GM19463 (cell line): Measurements from ENCODE around the gene OR1A2.
"Not testable (repeated sequence)": the region's sequence is repeated elsewhere in the genome, so short reads cannot be mapped to it uniquely, and the experiment has no call there.

Experiments
- ATAC-seq: cut with Tn5 transposase; IDR thresholded peaks from one replicate; pipeline ENCODE4 v1.9.1; 2021; ENCODE audit warnings: mild to moderate bottlenecking, moderate library complexity; ENCODE audit not compliant: unreplicated experiment

OR1A2 gene, protein sequence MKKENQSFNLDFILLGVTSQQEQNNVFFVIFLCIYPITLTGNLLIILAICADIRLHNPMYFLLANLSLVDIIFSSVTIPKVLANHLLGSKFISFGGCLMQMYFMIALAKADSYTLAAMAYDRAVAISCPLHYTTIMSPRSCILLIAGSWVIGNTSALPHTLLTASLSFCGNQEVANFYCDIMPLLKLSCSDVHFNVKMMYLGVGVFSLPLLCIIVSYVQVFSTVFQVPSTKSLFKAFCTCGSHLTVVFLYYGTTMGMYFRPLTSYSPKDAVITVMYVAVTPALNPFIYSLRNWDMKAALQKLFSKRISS

DNA sequence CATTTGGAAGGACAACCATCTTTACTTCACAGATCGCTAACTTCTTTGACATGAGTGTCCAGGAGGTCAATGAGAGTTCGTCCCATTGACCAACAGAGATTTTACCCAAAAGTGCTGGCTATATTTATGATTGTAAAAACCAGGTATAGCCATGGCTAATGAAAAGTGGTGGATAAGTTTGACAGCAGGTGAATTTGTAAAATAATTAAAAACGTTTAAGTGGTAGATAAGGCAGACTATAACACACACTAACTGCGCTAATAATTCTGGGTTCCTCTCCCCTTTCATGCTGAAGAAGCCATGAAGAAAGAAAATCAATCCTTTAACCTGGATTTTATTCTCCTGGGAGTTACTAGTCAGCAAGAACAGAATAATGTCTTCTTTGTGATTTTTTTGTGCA lies at the start of gene OR1A2:
OR1A2 (plus strand) TSS at position 301 of the 400 bp plus-strand sequence; CDS start at position 301, 0 bp downstream.
- ATAC-seq = no peak

DNA sequence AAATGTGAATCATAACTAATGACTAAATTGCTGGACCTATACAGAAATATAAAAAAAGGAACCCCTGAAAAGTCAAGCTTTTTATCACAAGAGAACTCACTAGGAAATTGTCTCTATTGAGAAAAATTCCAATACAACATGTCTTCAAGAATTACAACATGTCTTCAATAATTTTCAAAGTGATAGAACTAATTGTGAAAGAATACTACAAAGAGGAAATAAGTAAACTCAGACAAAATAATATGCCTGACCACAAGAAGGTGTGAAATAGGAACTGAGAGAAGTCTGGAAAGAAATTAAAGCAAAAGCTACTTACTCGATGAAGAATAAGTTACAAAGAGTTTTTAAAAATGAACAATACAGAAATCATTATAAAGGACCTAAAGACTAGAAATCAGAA lies 40.1 kb upstream of the OR1A2 start:
- ATAC-seq = no peak

- ATAC-seq = no peak
Measured at GRCh38 chr17:3167574-3167973, 29.7 kb upstream of the OR1A2 start.

DNA sequence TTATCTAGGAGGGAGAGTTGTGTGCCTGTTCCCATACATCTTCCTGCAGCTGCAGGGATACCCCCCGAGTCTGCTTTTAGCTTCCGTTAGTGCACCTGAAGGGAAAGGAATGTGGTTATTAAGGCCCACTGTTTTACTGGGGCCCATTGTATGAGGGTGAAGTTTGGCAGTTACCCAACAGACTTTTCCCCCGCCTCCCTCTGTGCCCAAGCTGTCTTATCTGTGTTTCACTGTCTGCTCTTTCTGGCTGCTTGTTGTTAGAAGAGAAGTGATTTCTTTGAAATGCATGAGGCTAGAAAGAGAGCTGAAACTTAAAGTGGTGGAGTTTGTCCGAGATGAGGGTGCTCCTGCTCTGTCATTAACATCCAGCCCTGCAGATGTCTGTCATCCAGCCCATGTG lies 7.4 kb upstream of the OR1A2 start:
- ATAC-seq = no peak

GRCh38 chr17:3207367-3207766 lies 10.0 kb downstream of the OR1A2 start, which contains the start of gene OR1A1:
TSS of gene OR1A1 (plus strand) at chr17:3207667. CDS start at chr17:3215621, 7,954 bp downstream.
- ATAC-seq = no peak

DNA sequence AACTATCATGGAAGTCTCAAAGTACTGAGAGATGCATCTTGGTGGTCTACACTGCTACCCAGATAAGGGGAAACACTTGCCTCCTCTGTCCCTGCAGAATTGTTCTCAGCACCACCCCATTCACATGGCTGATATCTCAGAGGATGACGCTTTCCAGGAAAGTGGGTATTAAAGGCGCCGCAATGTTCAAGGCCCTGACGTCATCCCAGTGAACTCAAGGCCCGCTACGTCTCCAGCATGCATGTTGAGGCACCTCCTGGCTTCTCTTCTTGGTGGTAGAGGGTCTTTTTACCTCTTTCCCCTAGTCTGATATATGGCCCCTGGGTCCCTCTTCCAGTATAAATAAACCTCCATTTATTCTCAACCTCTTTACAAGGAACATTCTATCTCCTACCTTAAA lies 11.2 kb downstream of the OR1A2 start:
- ATAC-seq = no peak

DNA sequence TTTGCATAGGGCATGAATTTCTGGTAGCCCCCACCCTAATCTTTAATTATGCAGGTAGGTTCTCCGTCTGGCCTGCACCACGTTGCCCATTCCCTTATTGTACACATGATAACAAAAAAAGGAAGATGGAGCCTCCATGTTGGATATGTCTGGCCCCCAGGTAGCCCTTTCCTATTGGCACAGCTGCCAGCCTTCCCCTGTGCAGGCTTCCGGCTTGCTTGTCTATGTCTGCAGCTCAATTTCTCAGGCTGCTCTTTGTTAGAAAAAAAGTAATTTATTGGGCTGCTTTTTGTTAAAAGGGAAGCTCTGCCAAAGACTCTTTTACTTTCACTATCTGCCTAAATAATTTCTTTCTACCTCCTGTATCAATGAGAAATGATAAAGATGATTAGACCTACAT lies 15.7 kb downstream of the OR1A2 start:
- ATAC-seq = no peak

DNA sequence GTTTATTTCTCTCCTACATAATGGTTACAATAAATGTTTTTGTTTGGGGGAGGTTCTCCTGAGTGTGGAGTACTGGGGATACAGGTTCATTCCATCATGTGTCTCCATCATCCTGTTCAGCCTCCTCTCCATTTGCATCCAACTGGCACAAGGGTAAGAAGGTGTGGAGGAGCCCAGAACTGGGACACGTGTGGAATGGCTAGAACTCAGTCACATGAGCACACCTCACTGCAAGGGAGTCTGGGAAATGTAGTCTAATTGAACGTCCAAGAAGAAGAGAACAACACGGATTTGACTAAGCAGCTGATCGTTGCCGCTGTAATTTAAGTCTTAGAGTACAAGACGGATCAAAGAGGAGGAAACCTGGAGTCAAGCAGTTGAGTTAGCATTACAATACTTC lies 16.3 kb downstream of the OR1A2 start:
- ATAC-seq = no peak

DNA sequence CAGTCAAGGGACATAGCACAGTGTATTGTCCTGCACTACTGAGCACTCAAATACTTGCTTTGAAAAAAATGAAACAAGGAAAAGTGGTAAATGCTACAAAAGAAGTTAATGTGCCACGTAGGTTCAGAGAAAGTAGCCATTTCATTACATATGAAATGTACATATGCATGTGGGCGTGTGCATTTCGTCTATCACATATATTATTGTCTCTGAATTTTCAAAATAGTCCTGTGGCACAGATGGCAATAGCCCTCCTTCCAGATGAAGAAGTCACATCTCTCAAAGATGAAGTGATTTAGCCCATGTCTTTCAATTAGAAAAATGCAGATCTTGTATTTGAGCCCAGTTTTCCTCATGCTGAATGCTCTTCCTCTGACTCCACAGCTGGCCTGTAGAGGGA lies 22.7 kb downstream of the OR1A2 start:
- not testable (repeated sequence) for ATAC-seq

- ATAC-seq = no peak
Measured at GRCh38 chr17:3221850-3222249, 24.5 kb downstream of the OR1A2 start.

DNA sequence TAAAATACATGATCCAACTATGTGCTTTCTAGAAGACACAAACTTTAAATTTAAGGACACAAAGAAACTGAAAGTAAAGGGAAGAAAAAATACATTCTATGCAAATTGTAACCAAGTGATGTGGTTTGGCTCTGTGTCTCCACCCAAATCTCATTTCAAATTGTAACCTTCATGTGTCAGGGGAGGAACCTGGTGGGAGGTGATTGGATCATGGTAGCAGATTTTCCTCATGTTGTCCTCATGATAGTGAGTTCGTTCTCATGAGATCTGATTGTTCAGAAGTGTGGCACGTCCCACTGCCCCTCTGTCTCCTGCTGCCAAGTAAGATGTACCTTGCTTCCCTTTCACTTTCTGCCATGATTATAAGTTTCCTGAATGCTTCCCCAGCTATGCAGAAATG lies 25.2 kb downstream of the OR1A2 start:
- ATAC-seq = no peak

GRCh38 chr17:3224721-3225352 lies 27.5 kb downstream of the OR1A2 start:
- ATAC-seq = not testable (repeated sequence)

DNA sequence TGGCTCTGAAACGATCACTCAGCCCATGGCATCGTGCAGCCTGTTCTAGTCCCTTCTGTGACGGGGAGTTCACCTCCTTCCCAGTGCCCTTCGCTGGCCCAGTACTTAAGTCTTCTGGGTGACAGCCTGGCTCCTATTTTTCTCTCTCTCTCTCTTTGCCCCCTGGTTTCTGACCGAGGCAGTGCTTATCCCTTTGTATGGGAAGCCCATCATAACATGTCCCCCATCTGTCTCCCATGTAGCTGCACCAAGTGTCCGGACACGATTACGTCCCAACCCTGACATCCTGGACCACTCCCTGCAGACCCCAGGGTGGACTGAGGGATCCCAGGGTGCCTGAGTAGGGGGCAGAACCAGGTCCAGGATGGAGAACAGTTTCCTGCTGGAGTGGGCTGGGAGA lies 35.0 kb downstream of the OR1A2 start:
- not testable (repeated sequence) for ATAC-seq

GRCh38 chr17:3238685-3239084 lies 41.4 kb downstream of the OR1A2 start:
- not testable (repeated sequence) for ATAC-seq

DNA sequence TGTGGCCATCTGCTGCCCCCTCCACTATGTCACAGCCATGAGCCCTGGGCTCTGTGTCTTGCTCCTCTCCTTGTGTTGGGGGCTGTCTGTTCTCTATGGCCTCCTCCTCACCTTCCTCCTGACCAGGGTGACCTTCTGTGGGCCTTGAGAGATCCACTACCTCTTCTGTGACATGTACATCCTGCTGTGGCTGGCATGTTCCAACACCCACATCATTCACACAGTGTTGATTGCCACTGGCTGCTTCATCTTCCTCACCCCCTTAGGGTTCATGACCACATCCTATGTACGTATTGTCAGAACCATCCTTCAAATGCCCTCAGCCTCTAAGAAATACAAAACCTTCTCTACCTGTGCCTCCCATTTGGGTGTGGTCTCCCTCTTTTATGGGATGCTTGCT lies 43.7 kb downstream of the OR1A2 start:
- ATAC-seq = not testable (repeated sequence)

DNA sequence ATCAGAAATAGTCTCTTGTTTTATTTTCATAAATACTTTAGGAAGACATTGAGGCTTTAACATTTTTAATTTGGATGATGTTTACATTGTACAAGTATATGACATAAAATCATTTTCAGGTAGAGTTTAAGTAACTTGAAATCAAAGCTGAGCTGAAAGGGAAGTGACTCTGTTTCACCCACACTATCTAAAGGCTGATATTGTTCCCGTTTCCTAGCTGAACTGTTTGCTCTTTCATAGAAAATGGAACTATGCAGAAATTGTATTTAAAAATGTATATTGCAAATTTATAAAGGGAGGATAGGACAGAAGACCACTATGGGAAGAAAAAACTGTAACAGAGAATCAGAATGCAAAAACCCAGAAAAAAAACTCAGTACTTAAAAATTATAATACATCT lies 47.5 kb downstream of the OR1A2 start:
- not testable (repeated sequence) for ATAC-seq
